K562 (cell line): Measurements from ENCODE around the gene OGFR. TPM values are rescaled to one million over a fixed set of nuclear protein-coding genes. Genes with fewer than 3 reads are reported as not detected.
A peak's percentile ranks its signal among the peaks of the same experiment; 100 is the strongest.

ENCODE experiments used
- ATAC-seq: fragments of 200-7000 bp; cut with Tn5 transposase; 3 replicates; pipeline ENCODE4 v1.9.1; 2020; ENCODE audit warnings: moderate library complexity
- BruUV-seq: library from RNA; stranded (reverse); fragments of 400-500 nt; replicated peaks from 2 replicates; lab custom pipeline; 2021; lab: Mats Ljungman, UMichigan
- CTCF ChIA-PET: fragments of 300-600 bp; formaldehyde crosslinking; extraction: SDS; loops from one replicate; lab custom pipeline; 2021; ENCODE audit warnings: low intra/inter-chr PET ratio; lab: Yijun Ruan, JAX
- POLR2A ChIA-PET: fragments of 300-600, 350-650 bp; sonication (Branson Sonifier 250); formaldehyde crosslinking; extraction: SDS; loops from one replicate; lab custom pipeline; 2021; ENCODE audit warnings: antibody characterized with exemption, inconsistent platforms; lab: Yijun Ruan, JAX
- DNase-seq, 4 experiments: peaks; one replicate each; pipeline versions ENCODE4 v3.0.0 to v3.0.0-alpha.2; 2011 to 2018; ENCODE audit warnings: low spot score in 3 of 4, mixed read lengths in 3 of 4; ENCODE audit errors: extremely low read depth in 1 of 4
- FAIRE-seq: peaks from 2 replicates; lab custom pipeline; 2011; peaks lifted over from hg19 to GRCh38; lab: Jason Lieb, UNC
- H2AFZ ChIP-seq: 2 replicates; pipeline ENCODE4 v1.6.0; 2011; ENCODE audit warnings: low read depth, low read length, control low read depth, inconsistent platforms
- H3K27ac ChIP-seq: fragments of 200-600 bp; 3 replicates; pipeline ENCODE4 v1.8.0; 2011; ENCODE audit warnings: low read depth, mild to moderate bottlenecking, control low read depth, inconsistent platforms, low read length, moderate library complexity, mixed read lengths; ENCODE audit errors: extremely low read depth
- H3K27me3 ChIP-seq, 2 experiments: fragments of 300-600 bp in 1 of 2; 2 replicates in 1 of 2; 3 replicates in 1 of 2; pipeline versions ENCODE4 v1.6.0 to v1.8.0; 2011; ENCODE audit warnings: inconsistent platforms in 2 of 2, low read length in 2 of 2, mild to moderate bottlenecking in 1 of 2, mixed read lengths in 1 of 2, moderate library complexity in 1 of 2; ENCODE audit not compliant: control insufficient read depth in 2 of 2, insufficient read depth in 2 of 2
- H3K36me3 ChIP-seq: fragments of 300-600 bp; 3 replicates; pipeline ENCODE4 v1.8.0; 2011; ENCODE audit warnings: mild to moderate bottlenecking, low read length, inconsistent platforms; ENCODE audit not compliant: control insufficient read depth, insufficient read depth
- H3K4me1 ChIP-seq, 2 experiments: fragments of 200-600 bp in 1 of 2; replicated peaks in 1 of 2; 2 replicates in 1 of 2; 3 replicates in 1 of 2; pipeline versions ENCODE4 v1.5.1 to v1.8.0; 2011; ENCODE audit warnings: inconsistent platforms in 2 of 2, low read length in 2 of 2, mild to moderate bottlenecking in 1 of 2, mixed read lengths in 1 of 2, moderate library complexity in 1 of 2; ENCODE audit not compliant: control insufficient read depth in 2 of 2, insufficient read depth in 2 of 2
- H3K4me2 ChIP-seq: 2 replicates; pipeline ENCODE4 v1.6.1; 2011; ENCODE audit warnings: low read length, control low read depth, inconsistent platforms, mixed read lengths; ENCODE audit not compliant: insufficient read depth
- H3K4me3 ChIP-seq: fragments of 200-600 bp; sonication (generic), shearing (Covaris generic); 2 replicates; pipeline ENCODE4 v1.5.1; 2016; ENCODE audit warnings: control low read depth, inconsistent platforms
- H3K79me2 ChIP-seq: fragments of 200-600 bp; 3 replicates; pipeline ENCODE4 v1.8.0; 2011; ENCODE audit warnings: low read length, inconsistent platforms; ENCODE audit not compliant: control insufficient read depth, insufficient read depth
- H3K9ac ChIP-seq, 2 experiments: 2 replicates each; pipeline versions ENCODE4 v1.6.0 to v1.6.1; 2011; ENCODE audit warnings: low read depth in 2 of 2, low read length in 2 of 2, control low read depth in 1 of 2, inconsistent platforms in 1 of 2, mild to moderate bottlenecking in 1 of 2, mixed read lengths in 1 of 2; ENCODE audit not compliant: insufficient read depth in 1 of 2
- H3K9me1 ChIP-seq: one replicate; pipeline ENCODE4 v1.6.0; 2011; ENCODE audit warnings: inconsistent platforms, mild to moderate bottlenecking, low read length, moderate library complexity; ENCODE audit not compliant: control insufficient read depth, insufficient read depth
- H3K9me3 ChIP-seq: replicated peaks from 2 replicates; pipeline ENCODE4 v1.5.1; 2011; ENCODE audit warnings: low read depth, low read length, inconsistent platforms; ENCODE audit not compliant: control insufficient read depth, insufficient read depth
- H4K20me1 ChIP-seq: replicated peaks from 2 replicates; pipeline ENCODE4 v1.6.1; 2011; ENCODE audit warnings: low read length, inconsistent platforms, mixed read lengths; ENCODE audit not compliant: control insufficient read depth, insufficient read depth
- CXXC5 ChIP-seq: fragments of 250-450 bp; sonication (Bioruptor Pico); IDR thresholded peaks from 2 replicates; pipeline ENCODE4 v1.8.0; 2022; ENCODE audit warnings: inconsistent platforms, mild to moderate bottlenecking, moderate library complexity
- ELF2 ChIP-seq: fragments of 250-450 bp; sonication (Bioruptor Pico); IDR thresholded peaks from 2 replicates; pipeline ENCODE4 v1.5.0; 2021; ENCODE audit warnings: mild to moderate bottlenecking
- ELK3 ChIP-seq: fragments of 450-650 bp; formaldehyde crosslinking; IDR thresholded peaks from 2 replicates; pipeline ENCODE4 v1.4.0; 2020; ENCODE audit warnings: mild to moderate bottlenecking
- HNRNPLL ChIP-seq: fragments of 200-400 bp; formaldehyde crosslinking; IDR thresholded peaks from 2 replicates; pipeline ENCODE4 v1.6.1; 2017; ENCODE audit warnings: low read length, low read depth, mild to moderate bottlenecking; ENCODE audit not compliant: poor library complexity, severe bottlenecking
- KAT7 ChIP-seq: sonication (generic); formaldehyde crosslinking; IDR thresholded peaks from 2 replicates; pipeline ENCODE4 v1.8.0; 2022; ENCODE audit warnings: missing genetic modification reagents, mild to moderate bottlenecking, borderline replicate concordance
- MLX ChIP-seq, 2 experiments: fragments of 450-650 bp in 1 of 2; sonication (generic) in 1 of 2; formaldehyde crosslinking; conservative IDR thresholded peaks; 2 replicates each; pipeline versions ENCODE4 v1.4.0 to v1.8.1; 2020 to 2022; ENCODE audit warnings: mild to moderate bottlenecking in 1 of 2, missing genetic modification reagents in 1 of 2
- NCOA6 ChIP-seq: fragments of 450-650 bp; IDR thresholded peaks from 2 replicates; pipeline ENCODE4 v1.6.1; 2017; ENCODE audit warnings: mild to moderate bottlenecking
- NKRF ChIP-seq: fragments of 450-650 bp; IDR thresholded peaks from 2 replicates; pipeline ENCODE4 v1.6.1; 2016; ENCODE audit warnings: borderline replicate concordance
- NR2C2 ChIP-seq, 2 experiments: fragments of 200-800 bp in 1 of 2; sonication (Bioruptor generic) in 1 of 2; sonication (generic) in 1 of 2; formaldehyde crosslinking in 1 of 2; IDR thresholded peaks; 2 replicates each; pipeline versions ENCODE4 v1.6.1 to v1.8.0; 2016 to 2022; ENCODE audit warnings: mild to moderate bottlenecking in 1 of 2, missing compliant biosample characterization in 1 of 2, missing genetic modification characterization in 1 of 2, missing genetic modification reagents in 1 of 2
- SETDB1 ChIP-seq: IDR thresholded peaks from one replicate; pipeline ENCODE4 v1.6.1; 2012; ENCODE audit warnings: low read length, control low read depth, inconsistent platforms
- TOE1 ChIP-seq, 2 experiments: fragments of 450-650 bp in 1 of 2; sonication (generic) in 1 of 2; formaldehyde crosslinking in 1 of 2; IDR thresholded peaks; 2 replicates each; pipeline versions ENCODE4 v1.7.1 to v1.8.0; 2016 to 2022; ENCODE audit warnings: borderline replicate concordance in 2 of 2, mild to moderate bottlenecking in 2 of 2, antibody characterized with exemption in 1 of 2, inconsistent platforms in 1 of 2, low read depth in 1 of 2, missing genetic modification reagents in 1 of 2, moderate library complexity in 1 of 2
- ZBTB17 ChIP-seq: fragments of 450-650 bp; formaldehyde crosslinking; IDR thresholded peaks from 2 replicates; pipeline ENCODE4 v1.4.0; 2020; ENCODE audit warnings: mild to moderate bottlenecking
- ZNF253 ChIP-seq: fragments of 250-450 bp; sonication (Bioruptor Pico); conservative IDR thresholded peaks from 2 replicates; pipeline ENCODE4 v1.6.1; 2021; ENCODE audit warnings: mild to moderate bottlenecking
- ZNF280B ChIP-seq: fragments of 250-450 bp; sonication (Bioruptor Pico); IDR thresholded peaks from 2 replicates; pipeline ENCODE4 v1.5.1; 2021; ENCODE audit warnings: mild to moderate bottlenecking
- ZNF583 ChIP-seq: fragments of 250-450 bp; sonication (Bioruptor Pico); IDR thresholded peaks from 2 replicates; pipeline ENCODE4 v1.4.0; 2020
- WGBS: fragments of 100-300 bp; shearing (Covaris generic); methylation state at CpG from one replicate; pipeline ENCODE4 v1.1.6; 2016; ENCODE audit warnings: low coverage, mixed read lengths; ENCODE audit not compliant: insufficient coverage; ENCODE audit errors: missing lambda C conversion rate; 5-methylcytosine and 5-hydroxymethylcytosine counted together
- in situ Hi-C: fragments of 300-500 bp; cut with MboI; formaldehyde crosslinking; loops from 4 replicates; pipeline ENCODE4 v1.15.0; 2018; ENCODE audit warnings: inconsistent platforms, mixed read lengths
- intact Hi-C: fragments of 100-400 bp; cut with micrococcal nuclease; formaldehyde crosslinking; loops from 2 replicates; pipeline ENCODE4 v1.14.2; 2022
- polyA plus RNA-seq, 8 experiments: library from polyadenylated mRNA; depleted of rRNA in 4 of 8; stranded (reverse) in 5 of 8; unstranded in 3 of 8; fragments of >200 nt; fragmentation: Nextera tagmentation in 2 of 8; fragmentation: Illumina TruSeq in 1 of 8; extraction: Ambion mirVana in 2 of 8; extraction: Trizol in 1 of 8; gene quantifications; 2 replicates each; pipeline versions ENCODE4 v1.2.1 to v1.2.3, GENCODE V29; 2011 to 2014; ENCODE audit warnings: inconsistent platforms in 1 of 8, missing spikeins in 1 of 8
- total RNA-seq, 7 experiments: library from RNA; depleted of rRNA in 6 of 7; stranded (reverse); fragments of >200 nt in 6 of 7; fragmentation: Illumina TruSeq in 2 of 7; extraction: Trizol in 2 of 7; gene quantifications; 2 replicates each; pipeline versions ENCODE4 v1.2.1 to v1.2.3, GENCODE V29; 2011 to 2021; ENCODE audit warnings: low replicate concordance in 1 of 7

The OGFR gene
- total and polyA plus RNA-seq, 9 of the 15 experiments (the other 6 are each of a cell fraction or from before 2014, with no cell fraction given): 0.39 to 56.3 (median 17.5) TPM

- Histone ChIP-seq H3K27ac (peak within 1 kb of the TSS; percentile 89), H3K4me2 (peak within 1 kb of the TSS; percentile 82), H3K79me2 (peaks cover 23% of the 10 kb centered on the region), H3K4me1 (peaks cover 13 to 32% of the 10 kb centered on the region in 2 experiments; a peak in 4 of 5 replicates), H3K9me3 (no peaks in the 10 kb centered on the region), H3K9ac (peak within 1 kb of the TSS; percentile 52 to 95; a peak in 3 of 4 replicates), H3K9me1 (no peaks in the 10 kb centered on the region), H3K27me3 (no peaks in the 10 kb centered on the region), H3K4me3 (peak within 1 kb of the TSS; percentile 49), H3K36me3 (peaks cover 22% of the 10 kb centered on the region), H2AFZ (peak within 1 kb of the TSS; percentile 92), H4K20me1 (0 out of 2 replicates have a peak, but pooled peaks cover 7% of the 10 kb centered on the region)
- 2% methylated on average over 18 of the region's 70 CpGs for WGBS
- DNase-seq (peak; percentile 92 to 94 (median 93)), ATAC-seq (peak; percentile 96), FAIRE-seq (peak; percentile 84)
- BruUV-seq: no TSS peak
- intact Hi-C loops: loop anchor here (1.0 kb wide), 1 partner anchor 11 kb away; no protein-coding TSS in a partner anchor
- ChIA-PET POLR2A (interaction anchor here (0.6 to 2.1 kb wide), 7 partner anchors 9 to 89 kb away, joined by 3 to 13 read pairs (median 4); no protein-coding TSS in a partner anchor), CTCF (no interaction called here)
- in situ Hi-C loops: no loop called here
- no peak for TF ChIP-seq MLX (CRISPR knock-in tag; conservative IDR thresholded peaks at IDR 0.05)
- TF ChIP-seq ZBTB17: peak; percentile 66; the same call in 1 of the 2 replicates
- 0 out of 2 replicates have a peak, but pooled peaks have one; percentile 43 for TF ChIP-seq KAT7 (CRISPR knock-in tag)
- TF ChIP-seq SETDB1: no peak
- TF ChIP-seq NCOA6: peak; percentile 87
- TF ChIP-seq NR2C2 (CRISPR knock-in tag; IDR thresholded peaks at IDR 0.05): no peak
- TF ChIP-seq NR2C2 (tag; IDR thresholded peaks at IDR 0.05): peak; percentile 29; the same call in 1 of the 2 replicates
- no peak for TF ChIP-seq ELK3 (CRISPR knock-in tag)
- TF ChIP-seq NKRF: peak; percentile 85; the same call in 1 of the 2 replicates
- TF ChIP-seq ELF2: no peak
- peak; percentile 83 for TF ChIP-seq HNRNPLL
- peak; percentile 73; the same call in 1 of the 2 replicates for TF ChIP-seq ZNF583 (CRISPR knock-in tag)
- peak; percentile 98 for TF ChIP-seq CXXC5
- TF ChIP-seq ZNF253 (CRISPR knock-in tag): no peak
- TF ChIP-seq TOE1 (IDR thresholded peaks at IDR 0.05; ENCODE audit: borderline replicate concordance): peak; percentile 77; the same call in 1 of the 2 replicates
- no peak for TF ChIP-seq TOE1 (CRISPR knock-in tag; IDR thresholded peaks at IDR 0.05; ENCODE audit: borderline replicate concordance, low read depth)
- TF ChIP-seq ZNF280B (CRISPR knock-in tag): no peak
These were observed 57.2 kb downstream of the OGFR start, which contains the start of gene TCFL5 for GRCh38 chr20:62861726-62862336. TSS of gene TCFL5 (minus strand) at chr20:62861822. CDS start at chr20:62861670, 152 bp downstream.
